ENCODE results near the gene PARP4. TPM values are rescaled to one million over a fixed set of nuclear protein-coding genes. Genes with fewer than 3 reads are reported as not detected.
A peak's percentile ranks its signal among the peaks of the same experiment; 100 is the strongest.

PARP4 gene
- total and polyA plus RNA-seq, 2 of the 4 experiments (the other 2 are of a cell fraction) = 31.7 to 50.2 TPM

DNA sequence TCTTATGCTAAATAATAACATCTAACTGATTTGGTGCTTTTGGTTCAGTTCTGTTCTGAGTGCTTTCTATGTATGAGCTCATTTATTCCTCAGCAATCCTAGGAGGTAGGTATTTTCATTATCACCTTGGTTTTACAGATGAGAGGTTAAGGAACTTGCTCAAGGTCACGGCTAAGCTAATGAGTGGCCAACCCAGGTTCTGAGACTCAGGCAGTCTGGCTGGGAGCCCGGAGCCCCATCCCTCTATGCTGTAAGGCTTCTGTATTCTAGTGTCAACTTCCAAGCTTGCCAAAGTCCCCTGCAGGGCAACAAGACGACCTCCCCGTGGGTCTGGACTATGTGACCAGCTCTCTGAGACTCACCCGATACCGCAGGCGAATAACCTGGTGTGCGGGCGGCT, 60.5 kb downstream of the PARP4 start:
- H3K18ac ChIP-seq (ENCODE audit: low read depth, low read length) = no peak overlapping the region
- H3K23ac ChIP-seq (ENCODE audit: low read depth, low read length) = no peak overlapping the region
- no peak overlapping the region for H3K4me2 ChIP-seq (ENCODE audit: low read depth, low read length)
- POLR2A ChIA-PET (ENCODE audit: unreplicated experiment) = no interaction called here
- H3K36me3 ChIP-seq (ENCODE audit: control insufficient read depth, insufficient read depth, low read length) = peaks cover 49% of the 10 kb centered on the region
- H3K14ac ChIP-seq (replicated peaks; ENCODE audit: low read depth, low read length) = no peak overlapping the region
- no peak for DNase-seq
- no peaks in the 10 kb centered on the region for H3K9me3 ChIP-seq (ENCODE audit: control insufficient read depth, insufficient read depth, low read length)
- no peak overlapping the region for H3K4ac ChIP-seq (ENCODE audit: low read depth, low read length)
- no peak overlapping the region for H3K27ac ChIP-seq (ENCODE audit: insufficient read depth, low read length)
- intact Hi-C loops (cut with micrococcal nuclease) (no loop called here), in situ Hi-C loops (cut with MboI; ENCODE audit: low sequenced_read_pairs) (no loop called here), dilution Hi-C loops (cut with HindIII; ENCODE audit: low sequenced_read_pairs, unreplicated experiment) (no loop called here)
- peak overlapping the region; percentile 87 for H2AK9ac ChIP-seq (replicated peaks; ENCODE audit: low read depth, low read length, poor library complexity)
- TF ChIP-seq CTCF (conservative IDR thresholded peaks at IDR 0.05; ENCODE audit: low read depth, low read length) (no peak), BHLHE40 (IDR thresholded peaks at IDR 0.05; ENCODE audit: low read depth, low read length) (no peak), POLR2A (IDR thresholded peaks at IDR 0.05; ENCODE audit: low read depth, low read length) (no peak), RCOR1 (IDR thresholded peaks at IDR 0.05; ENCODE audit: insufficient replicate concordance, low read length) (no peak), RFX5 (IDR thresholded peaks at IDR 0.05; ENCODE audit: low read depth, low read length) (no peak), MAFK (IDR thresholded peaks at IDR 0.05; ENCODE audit: low read depth, low read length) (no peak), CHD1 (IDR thresholded peaks at IDR 0.05; ENCODE audit: low read depth, low read length) (no peak), MXI1 (IDR thresholded peaks at IDR 0.05; ENCODE audit: borderline replicate concordance, low read depth, low read length) (no peak), MAZ (IDR thresholded peaks at IDR 0.05; ENCODE audit: borderline replicate concordance, low read depth, low read length) (no peak), CEBPB (IDR thresholded peaks at IDR 0.05; ENCODE audit: low read depth, low read length) (no peak), RAD21 (IDR thresholded peaks at IDR 0.05; ENCODE audit: low read length) (no peak), SMC3 (IDR thresholded peaks at IDR 0.05; ENCODE audit: low read depth, low read length) (no peak), FOS (IDR thresholded peaks at IDR 0.05; ENCODE audit: low read depth, low read length) (no peak), USF2 (IDR thresholded peaks at IDR 0.05; ENCODE audit: low read depth, low read length) (no peak), NFE2L2 (IDR thresholded peaks at IDR 0.05; ENCODE audit: low read depth, low read length) (no peak)
- TF ChIP-seq, protein P1, sequence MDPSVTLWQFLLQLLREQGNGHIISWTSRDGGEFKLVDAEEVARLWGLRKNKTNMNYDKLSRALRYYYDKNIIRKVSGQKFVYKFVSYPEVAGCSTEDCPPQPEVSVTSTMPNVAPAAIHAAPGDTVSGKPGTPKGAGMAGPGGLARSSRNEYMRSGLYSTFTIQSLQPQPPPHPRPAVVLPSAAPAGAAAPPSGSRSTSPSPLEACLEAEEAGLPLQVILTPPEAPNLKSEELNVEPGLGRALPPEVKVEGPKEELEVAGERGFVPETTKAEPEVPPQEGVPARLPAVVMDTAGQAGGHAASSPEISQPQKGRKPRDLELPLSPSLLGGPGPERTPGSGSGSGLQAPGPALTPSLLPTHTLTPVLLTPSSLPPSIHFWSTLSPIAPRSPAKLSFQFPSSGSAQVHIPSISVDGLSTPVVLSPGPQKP (IDR thresholded peaks at IDR 0.05; ENCODE audit: borderline replicate concordance, low read depth, low read length) = no peak
- H2BK120ac ChIP-seq (ENCODE audit: low read depth, low read length) = no peak overlapping the region
- H2AFZ ChIP-seq (replicated peaks; ENCODE audit: low read length, poor library complexity) = no peak overlapping the region
- BruUV-seq (replicated peaks) = no TSS peak
- no peaks in the 10 kb centered on the region for H3K4me1 ChIP-seq (ENCODE audit: control insufficient read depth, insufficient read depth, low read length)
- no peak overlapping the region for H4K5ac ChIP-seq (ENCODE audit: low read depth, low read length)
- CTCF ChIA-PET = no interaction called here
- peaks cover 3% of the 10 kb centered on the region; the same call in 1 of the 2 replicates for H3K9me1 ChIP-seq (ENCODE audit: insufficient read depth, low read length)
- H2BK5ac ChIP-seq (ENCODE audit: low read depth, low read length, poor library complexity, severe bottlenecking) = no peak overlapping the region
- no peak overlapping the region for H3K4me3 ChIP-seq (ENCODE audit: insufficient read depth, low read depth, low read length)
- no peaks in the 10 kb centered on the region; the same call in 1 of the 2 replicates for H4K20me1 ChIP-seq (ENCODE audit: insufficient read depth, low read length)
- no peak for ATAC-seq (ENCODE audit: low read depth)
- no peaks in the 10 kb centered on the region; a peak in 1 of 4 replicates for H3K79me1 ChIP-seq (ENCODE audit: low read depth in 1 of 2, low read length in 2 of 2)
- no peak overlapping the region for H4K91ac ChIP-seq (ENCODE audit: insufficient read depth, low read depth, low read length)
- no peak overlapping the region for H4K8ac ChIP-seq (ENCODE audit: low read depth in 2 of 2, low read length in 2 of 2)
- H2AK5ac ChIP-seq (ENCODE audit: low read depth, low read length) = no peak overlapping the region
- H3K56ac ChIP-seq (ENCODE audit: extremely low read depth, insufficient read depth, low read length) = no peak overlapping the region
- no peak overlapping the region for H3K9ac ChIP-seq (ENCODE audit: low read depth, low read length)
- H2BK15ac ChIP-seq (ENCODE audit: low read depth, low read length) = no peak overlapping the region
- no peak overlapping the region for H2BK20ac ChIP-seq (ENCODE audit: low read depth, low read length)
- WGBS, 2 experiments (ENCODE audit: extremely low coverage in 2 of 2, insufficient read length in 1 of 2) = 97% methylated on average over 7 of the region's 9 CpGs; no CpG with 5 or more reads in 1 of the 2 experiments
- H3K27me3 ChIP-seq (ENCODE audit: control insufficient read depth, insufficient read depth, low read length) = no peaks in the 10 kb centered on the region

All from IMR-90 (cell line).